Right lobe of liver (tissue), 6 donors: Measurements from ENCODE around the gene POMT1. TPM values are rescaled to one million over a fixed set of nuclear protein-coding genes. Genes with fewer than 3 reads are reported as not detected.
"Not testable (repeated sequence)": the region's sequence is repeated elsewhere in the genome, so short reads cannot be mapped to it uniquely, and the experiment has no call there.

Experiments
- ATAC-seq, 4 donors: fragments of 200-7000 bp; cut with Tn5 transposase; one replicate each; pipeline ENCODE4 v1.9.1; 2020; ENCODE audit warnings: mild to moderate bottlenecking in 4 of 4, moderate library complexity in 4 of 4
- DNase-seq, 3 donors: peaks; one replicate each; pipeline ENCODE4 v3.0.0-alpha.2; 2020
- H3K27ac ChIP-seq, 3 donors: fragments of 200-600 bp; one replicate each; pipeline ENCODE4 v1.8.0; 2022
- H3K27me3 ChIP-seq, 2 donors: fragments of 200-600 bp; one replicate each; pipeline ENCODE4 v1.8.0; 2022
- H3K36me3 ChIP-seq, 4 donors: fragments of 200-600 bp; sonication (generic) in 1 of 4; one replicate each; pipeline versions ENCODE4 v1.5.1 to v1.8.0; 2017 to 2022; ENCODE audit warnings: control low read depth in 1 of 4
- H3K4me1 ChIP-seq, 4 donors: fragments of 200-600 bp; sonication (generic) in 1 of 4; one replicate each; pipeline versions ENCODE4 v1.5.1 to v1.8.0; 2017 to 2022; ENCODE audit warnings: control low read depth in 1 of 4
- H3K4me3 ChIP-seq, 3 donors: fragments of 200-600 bp; one replicate each; pipeline ENCODE4 v1.8.0; 2022
- H3K9me3 ChIP-seq, 4 donors: fragments of 200-600 bp; sonication (generic) in 1 of 4; one replicate each; pipeline versions ENCODE4 v1.5.1 to v1.8.0; 2017 to 2022; ENCODE audit warnings: control low read depth in 1 of 4
- POLR2A ChIP-seq: fragments of 450-650 bp; IDR thresholded peaks from one replicate; pipeline ENCODE4 v1.6.1; 2017; ENCODE audit warnings: antibody characterized with exemption, mild to moderate bottlenecking
- WGBS: methylation state at CpG from one replicate; pipeline ENCODE4 v1.1.6; 2018; ENCODE audit warnings: low coverage, low lambda C conversion rate; ENCODE audit not compliant: insufficient coverage; ENCODE audit errors: missing lambda C conversion rate; 5-methylcytosine and 5-hydroxymethylcytosine counted together
- intact Hi-C, 2 donors: fragments of 100-400 bp; cut with DNase I; formaldehyde crosslinking; loops; one replicate each; pipeline versions ENCODE4 v1.11.2 to v1.14.1; 2022
- long read RNA-seq: library from polyadenylated mRNA; unstranded; transcript quantifications from one replicate; pipeline ENCODE4 v2.0.0, GENCODE V29; 2019
- total RNA-seq, 6 experiments: library from RNA; depleted of rRNA in 2 of 6; stranded (reverse); fragments of >200 nt in 2 of 6; fragmentation: NEBNext Ultra II Directional in 3 of 6; extraction: Animal tissue kit (Norgen Biotek cat#: 25700) in 3 of 6; gene quantifications; one replicate each; pipeline versions ENCODE4 v1.1.0 to v1.2.4, GENCODE V29; 2016 to 2023
- TF ChIP-seq, protein P1 (sequence below), 4 donors: fragments of 200-600 bp in 3 of 4; fragments of 450-650 bp in 1 of 4; IDR thresholded peaks; one replicate each; pipeline versions ENCODE4 v1.5.1 to v1.8.0; 2016 to 2022; ENCODE audit warnings: antibody characterized with exemption in 4 of 4, mild to moderate bottlenecking in 2 of 4
- donor health status: DM: no; HTN: yes; CAD: no.
- donor health status: DM: no; HTN: no; CAD: no.
- donor health status: DM: no; HTN: no; CAD: no.
- donor health status: DM: no; HTN: yes; CAD: no.
- donor health status: DM: no; HTN: yes; CAD: no.

POMT1 gene, protein sequence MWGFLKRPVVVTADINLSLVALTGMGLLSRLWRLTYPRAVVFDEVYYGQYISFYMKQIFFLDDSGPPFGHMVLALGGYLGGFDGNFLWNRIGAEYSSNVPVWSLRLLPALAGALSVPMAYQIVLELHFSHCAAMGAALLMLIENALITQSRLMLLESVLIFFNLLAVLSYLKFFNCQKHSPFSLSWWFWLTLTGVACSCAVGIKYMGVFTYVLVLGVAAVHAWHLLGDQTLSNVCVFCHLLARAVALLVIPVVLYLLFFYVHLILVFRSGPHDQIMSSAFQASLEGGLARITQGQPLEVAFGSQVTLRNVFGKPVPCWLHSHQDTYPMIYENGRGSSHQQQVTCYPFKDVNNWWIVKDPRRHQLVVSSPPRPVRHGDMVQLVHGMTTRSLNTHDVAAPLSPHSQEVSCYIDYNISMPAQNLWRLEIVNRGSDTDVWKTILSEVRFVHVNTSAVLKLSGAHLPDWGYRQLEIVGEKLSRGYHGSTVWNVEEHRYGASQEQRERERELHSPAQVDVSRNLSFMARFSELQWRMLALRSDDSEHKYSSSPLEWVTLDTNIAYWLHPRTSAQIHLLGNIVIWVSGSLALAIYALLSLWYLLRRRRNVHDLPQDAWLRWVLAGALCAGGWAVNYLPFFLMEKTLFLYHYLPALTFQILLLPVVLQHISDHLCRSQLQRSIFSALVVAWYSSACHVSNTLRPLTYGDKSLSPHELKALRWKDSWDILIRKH
- 10 to 100 TPM; 14.3 to 17.7 (median 15.7) TPM for total RNA-seq
- long read RNA-seq, partial matches to known transcripts: 4 of 5 reads
- long read RNA-seq, other reads (novel, unspliced or antisense): 1 of 5 reads

DNA sequence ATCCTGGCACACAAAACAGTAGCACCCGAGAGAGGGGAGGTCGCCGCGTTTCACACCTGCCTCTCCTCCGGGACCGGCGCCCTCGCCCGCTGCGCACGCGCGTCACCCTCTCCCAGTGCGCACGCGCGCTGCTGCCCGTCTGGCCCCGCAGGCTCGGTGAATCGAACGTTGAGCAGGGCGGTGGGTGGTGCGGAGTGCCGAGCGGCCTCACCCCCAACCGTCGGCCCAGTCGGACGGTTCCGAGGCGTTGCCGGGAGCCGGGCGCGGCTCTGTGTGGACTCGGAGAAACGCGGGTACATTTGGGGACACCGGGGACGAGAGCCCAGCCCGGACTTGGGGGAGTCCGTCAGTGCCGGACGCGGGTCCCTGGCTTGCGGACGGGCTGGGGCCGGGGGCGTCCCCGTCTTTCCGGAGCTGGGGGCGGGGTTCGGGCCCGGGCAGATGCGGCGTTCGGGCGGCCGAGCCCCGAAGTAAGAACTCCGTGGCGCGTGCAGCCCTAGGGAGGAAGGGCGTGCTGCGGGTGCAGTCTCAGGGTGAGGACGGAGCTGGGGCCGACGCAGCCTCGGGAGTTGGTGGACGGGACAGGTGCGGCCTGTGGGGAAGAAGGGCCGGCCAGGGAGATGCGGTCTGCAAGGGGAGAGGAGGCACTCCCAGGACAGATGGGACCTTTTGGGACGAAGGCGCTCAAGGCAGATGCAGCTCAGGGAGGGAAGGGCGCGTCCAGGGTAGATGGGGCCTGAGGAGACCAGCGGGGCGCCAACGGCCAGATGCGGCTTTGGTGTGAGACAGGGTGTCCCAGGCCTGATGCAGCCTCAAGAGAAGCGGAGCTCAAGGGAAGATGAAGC is at the start of gene POMT1:
TSS of gene POMT1 (plus strand) at position 138 of the 845 bp plus-strand sequence. CDS start 1,301 bp downstream, outside the sequence.
- H3K9me3 ChIP-seq: no peaks in the 10 kb centered on the region
- peaks cover 0 to 19% (median 7%) of the 10 kb centered on the region in 4 donors for H3K4me1 ChIP-seq
- DNase-seq: peak; percentile 89 to 91 (median 91)
- peak within 1 kb of the TSS in 1 of 3 donors; percentile 64 for H3K27ac ChIP-seq
- H3K27me3 ChIP-seq: no peaks in the 10 kb centered on the region
- WGBS: 0% methylated on average over 31 of the region's 83 CpGs
- intact Hi-C loops: no loop called here
- ATAC-seq: peak; percentile 92 to 95 (median 92)
- peaks cover 0 to 8% (median 0%) of the 10 kb centered on the region in 4 donors for H3K36me3 ChIP-seq
- peak within 1 kb of the TSS; percentile 95 to 100 (median 99) for H3K4me3 ChIP-seq
- TF ChIP-seq, protein P1, sequence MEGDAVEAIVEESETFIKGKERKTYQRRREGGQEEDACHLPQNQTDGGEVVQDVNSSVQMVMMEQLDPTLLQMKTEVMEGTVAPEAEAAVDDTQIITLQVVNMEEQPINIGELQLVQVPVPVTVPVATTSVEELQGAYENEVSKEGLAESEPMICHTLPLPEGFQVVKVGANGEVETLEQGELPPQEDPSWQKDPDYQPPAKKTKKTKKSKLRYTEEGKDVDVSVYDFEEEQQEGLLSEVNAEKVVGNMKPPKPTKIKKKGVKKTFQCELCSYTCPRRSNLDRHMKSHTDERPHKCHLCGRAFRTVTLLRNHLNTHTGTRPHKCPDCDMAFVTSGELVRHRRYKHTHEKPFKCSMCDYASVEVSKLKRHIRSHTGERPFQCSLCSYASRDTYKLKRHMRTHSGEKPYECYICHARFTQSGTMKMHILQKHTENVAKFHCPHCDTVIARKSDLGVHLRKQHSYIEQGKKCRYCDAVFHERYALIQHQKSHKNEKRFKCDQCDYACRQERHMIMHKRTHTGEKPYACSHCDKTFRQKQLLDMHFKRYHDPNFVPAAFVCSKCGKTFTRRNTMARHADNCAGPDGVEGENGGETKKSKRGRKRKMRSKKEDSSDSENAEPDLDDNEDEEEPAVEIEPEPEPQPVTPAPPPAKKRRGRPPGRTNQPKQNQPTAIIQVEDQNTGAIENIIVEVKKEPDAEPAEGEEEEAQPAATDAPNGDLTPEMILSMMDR (IDR thresholded peaks at IDR 0.05): no peak
- TF ChIP-seq POLR2A: peak; percentile 34

DNA sequence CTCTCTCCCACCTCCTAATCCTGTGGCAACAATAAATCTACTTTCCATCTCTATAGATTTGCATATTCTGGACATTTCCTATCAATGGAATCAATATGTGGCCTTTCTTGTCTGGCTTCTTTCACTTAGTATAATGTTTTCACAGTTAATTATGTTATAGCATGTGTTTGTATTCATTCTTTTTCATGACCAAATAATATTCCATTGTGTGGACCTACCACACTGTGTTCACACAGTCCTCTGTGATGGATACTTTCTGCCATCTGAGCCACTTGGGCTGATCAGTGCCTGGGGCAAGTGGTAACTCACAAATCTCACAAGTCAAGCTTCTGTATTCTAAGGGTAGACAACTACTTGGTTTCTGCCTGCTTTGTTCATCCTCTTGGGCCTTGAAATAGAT is 48.7 kb upstream of the POMT1 start:
- Histone ChIP-seq H3K36me3 (peaks cover 2 to 86% (median 38%) of the 10 kb centered on the region in 4 donors), H3K27ac (no peak overlapping the region), H3K4me3 (no peak overlapping the region), H3K4me1 (no peaks in the 10 kb centered on the region), H3K27me3 (no peaks in the 10 kb centered on the region), H3K9me3 (no peaks in the 10 kb centered on the region)
- ATAC-seq (no peak), DNase-seq (no peak)
- TF ChIP-seq POLR2A: no peak
- TF ChIP-seq, protein P1 (IDR thresholded peaks at IDR 0.05): no peak
- intact Hi-C loops: loop anchor here in 1 of 2 donors (10.0 kb wide), 1 partner anchor 69 kb away; no protein-coding TSS in a partner anchor

DNA sequence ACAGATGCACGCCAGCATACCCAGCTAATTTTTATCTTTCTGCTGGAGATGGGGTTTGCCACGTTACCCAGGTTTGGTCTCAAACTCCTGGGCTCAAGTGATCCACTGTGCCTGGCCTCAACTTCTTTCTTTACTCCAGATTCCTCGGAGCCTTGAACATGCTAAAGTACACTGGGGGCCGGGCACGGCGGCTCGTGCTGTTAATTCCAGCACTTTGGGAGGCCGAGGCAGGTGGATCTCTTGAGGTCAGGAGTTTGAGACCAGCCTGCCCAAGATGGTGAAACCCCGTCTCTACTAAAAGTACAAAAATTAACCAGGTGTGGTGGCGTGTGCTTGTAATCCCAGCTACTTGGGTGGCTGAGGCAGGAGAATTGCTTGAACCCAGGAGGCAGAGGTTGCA is 47.1 kb upstream of the POMT1 start:
- not testable (repeated sequence) for DNase-seq

DNA sequence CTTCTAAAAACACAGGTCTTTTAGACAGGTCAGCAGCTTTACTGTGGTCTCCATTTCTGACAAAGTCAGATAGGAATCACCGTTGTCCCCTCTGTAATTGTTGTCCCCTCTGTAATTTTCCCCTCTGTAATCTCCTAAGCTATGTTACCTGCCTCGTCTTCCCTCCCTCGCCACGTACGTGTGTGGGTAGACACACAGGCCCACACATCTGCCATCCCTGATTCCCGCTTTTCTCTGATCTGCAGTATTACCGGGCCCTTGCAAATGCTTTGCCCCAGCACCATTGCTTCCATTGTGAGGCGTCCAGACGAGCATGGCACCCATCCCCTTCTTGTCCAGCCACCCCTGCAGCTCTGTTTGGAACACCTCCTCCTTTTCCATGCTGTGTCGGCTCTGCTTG is 45.0 kb upstream of the POMT1 start:
- no peaks in the 10 kb centered on the region for H3K9me3 ChIP-seq
- TF ChIP-seq, protein P1 (IDR thresholded peaks at IDR 0.05): no peak
- no peak for TF ChIP-seq POLR2A
- peaks cover 0 to 83% (median 49%) of the 10 kb centered on the region in 4 donors for H3K36me3 ChIP-seq
- 94% methylated on average over 10 of the region's 10 CpGs for WGBS
- no peaks in the 10 kb centered on the region for H3K4me1 ChIP-seq
- ATAC-seq (no peak), DNase-seq (peak in 1 of 3 donors; percentile 23)
- H3K4me3 ChIP-seq: no peak overlapping the region
- intact Hi-C loops: loop anchor here in 1 of 2 donors (10.0 kb wide), 1 partner anchor 73 kb away; no protein-coding TSS in a partner anchor
- H3K27me3 ChIP-seq: no peaks in the 10 kb centered on the region
- H3K27ac ChIP-seq: no peak overlapping the region

More for the DNA sequence above, 47.1 kb upstream of the POMT1 start:
- not testable (repeated sequence) for ATAC-seq, H3K27ac ChIP-seq, H3K27me3 ChIP-seq, H3K4me1 ChIP-seq, H3K9me3 ChIP-seq, H3K4me3 ChIP-seq
- 80% methylated on average over 2 of the region's 10 CpGs for WGBS
- peaks cover 0 to 87% (median 46%) of the 10 kb centered on the region in 4 donors for H3K36me3 ChIP-seq
- intact Hi-C loops: loop anchor here in 1 of 2 donors (10.0 kb wide), 1 partner anchor 71 kb away; no protein-coding TSS in a partner anchor
